GM19043 (cell line): ENCODE data around the gene LIN28B.
"Not testable (repeated sequence)": the region's sequence is repeated elsewhere in the genome, so short reads cannot be mapped to it uniquely, and the experiment has no call there.

Source experiments
- ATAC-seq: cut with Tn5 transposase; IDR thresholded peaks from one replicate; pipeline ENCODE4 v1.9.1; 2021; ENCODE audit warnings: low read depth; ENCODE audit not compliant: unreplicated experiment

The LIN28B gene

GRCh38 chr6:105005451-105005850, 48.5 kb downstream of the LIN28B start:
- ATAC-seq = no peak

- ATAC-seq = not testable (repeated sequence)
Observed at GRCh38 chr6:105013459-105013858, 56.6 kb downstream of the LIN28B start.

GRCh38 chr6:105014448-105014847, 57.5 kb downstream of the LIN28B start:
- ATAC-seq = no peak

- ATAC-seq = no peak
Observed at GRCh38 chr6:105014954-105015353, 58.0 kb downstream of the LIN28B start.

- no peak for ATAC-seq
Observed at GRCh38 chr6:105015482-105015881, 58.6 kb downstream of the LIN28B start.

DNA sequence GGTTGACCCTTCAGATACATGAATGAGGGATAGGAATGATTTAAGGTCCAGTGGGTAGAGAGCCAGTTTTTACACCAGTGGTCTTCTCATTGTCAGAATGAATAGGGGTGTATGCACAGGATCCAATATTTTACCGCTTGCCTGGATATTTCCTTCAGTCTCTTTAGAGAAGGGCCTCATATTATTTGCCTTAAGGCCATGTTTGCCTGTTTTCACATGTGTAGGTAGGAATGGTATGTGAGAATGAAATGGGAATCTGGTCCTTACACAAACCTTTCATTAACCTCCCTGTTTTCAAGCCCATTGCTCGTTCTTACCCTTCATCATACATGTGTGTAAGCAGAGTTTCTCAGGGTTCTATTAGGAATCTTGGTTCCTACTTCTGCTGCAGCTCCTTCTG, 62.4 kb downstream of the LIN28B start:
- ATAC-seq = no peak

DNA sequence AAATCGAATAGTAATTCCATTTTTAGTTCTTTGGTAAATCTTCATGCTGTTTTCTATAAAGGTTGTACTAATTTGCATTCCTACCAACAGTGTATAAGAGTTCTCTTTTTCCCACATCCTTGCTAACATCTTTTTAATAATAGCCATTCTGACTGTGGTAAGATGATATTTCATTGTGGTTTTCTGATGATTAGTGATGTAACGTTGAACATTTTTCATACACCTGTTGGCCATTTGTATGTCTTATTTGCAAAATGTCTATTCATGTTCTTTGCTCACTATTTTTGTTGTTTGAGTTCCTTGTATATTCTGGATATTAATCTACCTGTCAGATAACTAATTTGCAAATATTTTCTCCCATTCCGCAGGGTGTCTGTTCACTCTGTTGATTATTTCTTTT, 64.5 kb downstream of the LIN28B start:
- no peak for ATAC-seq

GRCh38 chr6:105022416-105022815, 65.5 kb downstream of the LIN28B start:
- no peak for ATAC-seq

DNA sequence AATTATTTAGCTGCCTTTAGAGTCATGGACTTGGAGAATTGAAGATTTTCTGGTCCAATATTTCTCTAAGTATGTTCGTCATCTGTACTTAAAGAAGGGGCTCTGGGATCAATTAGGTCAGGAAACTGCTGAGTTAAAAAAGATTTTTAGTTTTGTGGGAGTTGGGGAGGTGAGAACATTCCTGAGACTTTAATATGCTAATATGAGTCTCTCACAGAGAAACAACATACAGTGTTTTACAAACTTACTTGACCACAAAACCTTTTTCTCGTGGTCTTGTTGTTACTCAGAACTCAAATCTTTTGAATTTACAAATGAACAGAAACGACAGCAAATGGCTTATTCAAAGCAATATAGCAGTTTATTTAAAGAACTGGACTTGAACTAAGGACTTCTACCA, 67.9 kb downstream of the LIN28B start:
- ATAC-seq = no peak

GRCh38 chr6:105028898-105029297, 72.0 kb downstream of the LIN28B start:
- no peak for ATAC-seq

GRCh38 chr6:105029581-105029980, 72.7 kb downstream of the LIN28B start:
- ATAC-seq = no peak

DNA sequence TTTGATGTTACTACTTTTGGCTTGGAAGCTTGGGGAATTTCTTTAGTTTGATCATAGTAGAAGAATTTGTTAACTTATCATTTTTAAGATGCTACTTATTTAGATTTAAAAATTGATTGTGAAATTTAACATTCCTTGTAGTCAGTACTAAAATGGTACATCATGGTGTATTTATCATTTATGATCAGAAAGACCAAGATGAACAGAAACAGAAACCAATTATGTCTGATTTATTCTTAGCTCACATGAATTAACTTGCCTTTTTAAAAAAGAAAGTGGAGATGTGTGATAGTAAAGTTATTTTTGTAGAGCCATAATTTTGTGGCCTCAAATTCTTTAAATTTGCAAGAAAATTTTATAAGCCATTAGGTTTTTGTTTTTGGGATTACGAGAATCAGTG, 77.6 kb downstream of the LIN28B start:
- no peak for ATAC-seq

DNA sequence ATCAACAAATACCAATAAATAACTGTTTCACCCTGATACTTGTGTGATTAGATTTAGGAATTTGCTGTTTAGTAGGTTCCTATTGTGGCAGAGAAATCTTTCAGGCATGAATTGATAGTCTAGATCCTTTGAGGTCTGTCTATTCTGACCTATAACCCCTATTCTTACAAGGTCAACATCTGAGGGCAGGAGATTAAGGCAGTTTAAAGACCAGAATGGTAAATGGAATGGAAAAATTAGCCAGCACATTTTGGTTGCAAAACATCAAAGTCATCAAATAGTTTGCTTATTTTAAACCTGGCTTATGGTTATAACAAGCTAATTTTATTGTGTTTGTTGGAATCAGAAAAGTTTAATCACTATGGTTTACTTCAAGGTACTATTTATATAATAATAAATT, 78.4 kb downstream of the LIN28B start:
- ATAC-seq = no peak

- no peak for ATAC-seq
Observed at GRCh38 chr6:105036351-105036750, 79.4 kb downstream of the LIN28B start.

GRCh38 chr6:105038259-105038658, 81.4 kb downstream of the LIN28B start:
- no peak for ATAC-seq

DNA sequence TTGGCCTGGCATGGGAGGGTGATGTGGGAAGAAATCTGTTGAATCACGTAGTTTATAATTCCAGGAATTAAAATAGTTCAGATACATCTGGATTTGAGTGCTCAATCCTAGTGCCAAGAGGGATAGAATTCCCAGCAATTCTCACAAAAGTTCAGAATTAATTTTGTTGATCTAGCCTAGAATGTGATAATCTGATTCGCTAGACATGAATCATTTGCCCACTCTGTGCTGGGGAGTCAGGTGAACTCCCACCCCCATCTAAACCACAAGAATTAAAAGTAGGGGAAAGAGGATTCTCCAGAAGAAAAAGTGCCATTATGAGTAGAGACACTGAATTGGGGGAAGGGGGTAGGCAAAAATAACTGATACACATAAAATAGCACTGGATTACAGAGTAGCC, 85.0 kb downstream of the LIN28B start:
- ATAC-seq = no peak

DNA sequence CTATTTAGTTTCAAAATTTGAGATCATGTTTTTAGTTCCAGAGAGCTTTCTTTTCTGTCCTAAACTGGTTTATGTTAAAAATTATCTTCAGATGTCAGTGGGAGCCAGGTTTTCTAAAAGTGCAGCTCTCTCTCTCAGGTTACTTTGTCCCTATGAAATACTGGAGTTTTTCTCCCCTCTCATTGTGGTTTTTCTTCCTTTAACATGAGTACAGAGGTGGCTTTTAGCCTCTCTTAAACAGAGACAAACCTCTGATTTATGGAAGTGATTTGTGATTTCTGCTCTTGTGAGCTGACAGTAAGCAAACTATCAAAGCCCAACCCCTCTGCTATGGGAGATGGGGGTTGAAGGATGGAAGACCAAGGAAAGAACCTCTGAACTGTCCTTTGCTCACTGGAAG, 85.7 kb downstream of the LIN28B start:
- no peak for ATAC-seq

- no peak for ATAC-seq
Observed at GRCh38 chr6:105043979-105044378, 87.1 kb downstream of the LIN28B start.

DNA sequence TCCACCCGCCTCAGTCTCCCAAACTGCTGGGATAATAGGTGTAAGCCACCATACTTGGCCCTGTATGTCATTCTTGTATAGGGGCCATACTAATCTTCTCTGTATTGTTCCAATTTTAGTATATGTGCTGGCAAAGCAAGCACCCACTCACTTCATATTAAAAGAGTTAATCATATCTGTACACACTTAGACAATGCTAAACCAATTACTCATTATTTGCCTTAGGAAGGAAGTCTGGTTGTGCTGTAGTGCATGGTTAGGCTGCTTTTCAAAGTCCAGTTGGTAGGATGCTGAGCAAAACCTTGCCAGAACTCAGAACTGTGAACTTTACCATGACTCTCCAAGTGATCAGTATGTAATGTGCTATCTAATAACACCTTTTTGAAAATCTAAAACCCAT, 88.6 kb downstream of the LIN28B start:
- no peak for ATAC-seq

DNA sequence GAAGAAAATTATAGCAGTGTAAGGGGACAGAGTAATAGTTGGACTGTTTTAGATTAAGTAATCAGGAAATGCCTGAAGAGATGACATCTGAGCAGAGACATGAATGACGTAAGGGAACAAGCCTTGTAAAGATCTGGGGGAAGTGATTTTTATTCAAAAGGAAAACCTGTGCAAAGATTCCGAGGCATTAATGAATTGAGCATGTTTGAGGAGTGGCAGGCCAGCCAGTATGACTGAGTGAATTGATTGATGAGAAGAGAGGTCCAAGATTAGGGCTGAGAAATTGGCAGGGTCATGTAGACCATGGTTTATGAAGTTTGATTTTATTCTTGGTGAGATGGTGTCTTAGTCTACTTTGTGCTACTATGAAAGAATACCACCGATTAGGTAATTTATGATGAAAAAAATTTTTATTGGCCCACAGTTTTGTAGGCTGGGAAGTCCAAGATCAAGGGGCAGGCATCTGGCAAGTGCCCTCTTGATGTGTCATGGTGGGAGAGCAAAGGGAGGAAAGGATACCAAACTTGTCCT, 95.1 kb downstream of the LIN28B start:
- ATAC-seq = no peak

DNA sequence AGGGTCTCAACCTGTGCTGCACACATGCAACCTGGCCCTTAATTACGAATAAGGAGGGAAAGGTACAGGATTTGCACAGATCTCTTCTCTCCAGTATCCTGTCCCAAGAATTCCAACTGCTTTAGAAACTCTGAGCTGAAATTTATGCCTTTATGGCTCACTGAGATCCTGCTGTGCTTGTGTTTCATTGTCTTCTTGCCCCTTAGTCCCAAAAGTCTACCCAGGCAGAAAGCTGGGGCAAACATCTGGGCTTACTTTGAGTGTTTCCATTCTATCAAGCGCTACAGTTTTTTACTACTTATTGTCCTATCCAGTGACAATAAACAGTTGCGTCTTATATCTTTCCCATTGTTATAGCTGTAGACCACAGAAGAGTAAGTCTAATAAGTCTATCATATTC, 99.7 kb downstream of the LIN28B start:
- ATAC-seq = no peak

GRCh38 chr6:105057160-105057559, 100.3 kb downstream of the LIN28B start:
- ATAC-seq = no peak

GRCh38 chr6:105058316-105058715, 101.4 kb downstream of the LIN28B start:
- ATAC-seq = no peak
